HCT116 (cell line): ENCODE data around the gene CPNE5. TPM values are rescaled to one million over a fixed set of nuclear protein-coding genes. Genes with fewer than 3 reads are reported as not detected.

Experiments used
- ATAC-seq: fragments of 200-7000 bp; cut with Tn5 transposase; 2 replicates; pipeline ENCODE4 v1.9.1; 2020; ENCODE audit warnings: mild to moderate bottlenecking, moderate library complexity
- BruUV-seq: library from RNA; stranded (reverse); fragments of 400-500 nt; replicated peaks from 2 replicates; lab custom pipeline; 2021; lab: Mats Ljungman, UMichigan
- CTCF ChIA-PET: fragments of 300-600 bp; sonication (Branson Sonifier 250); formaldehyde crosslinking; loops from one replicate; lab custom pipeline; 2021; ENCODE audit warnings: antibody characterized with exemption; lab: Charles Lee
- POLR2A ChIA-PET: fragments of 300-600, 350-600 bp; sonication (Branson Sonifier 250); formaldehyde crosslinking; loops from one replicate; lab custom pipeline; 2021; ENCODE audit warnings: antibody characterized with exemption; lab: Charles Lee
- RAD21 ChIA-PET, 2 experiments: fragments of 300-600 bp; sonication (Branson Sonifier 250); formaldehyde crosslinking; loops; one replicate each; lab custom pipeline; 2023; ENCODE audit warnings: low total read pairs in 2 of 2; ENCODE audit not compliant: uncharacterized antibody in 2 of 2, unreplicated experiment in 2 of 2, low non-redundant PET in 1 of 2; lab: Charles Lee
- DNase-seq: peaks from one replicate; pipeline ENCODE4 v3.0.0-alpha.2; 2010; ENCODE audit warnings: low read depth, low spot score
- H2AFZ ChIP-seq: fragments of 200-600 bp; shearing (Covaris generic), sonication (generic); 2 replicates; pipeline ENCODE4 v1.6.1; 2017; ENCODE audit warnings: low read depth, mixed run types, mixed read lengths, antibody characterized with exemption, low read length; ENCODE audit not compliant: poor library complexity, severe bottlenecking
- H3K27ac ChIP-seq: 2 replicates; pipeline ENCODE4 v1.5.1; 2012; ENCODE audit warnings: low read depth, low read length
- H3K27me3 ChIP-seq: fragments of 200-600 bp; sonication (generic); 2 replicates; pipeline ENCODE4 v1.6.1; 2016; ENCODE audit warnings: mixed run types, low read length, mixed read lengths; ENCODE audit not compliant: insufficient read depth
- H3K36me3 ChIP-seq, 2 experiments: fragments of 200-500 bp in 1 of 2; fragments of 200-600 bp in 1 of 2; sonication (Bioruptor generic) in 1 of 2; sonication (generic) in 1 of 2; 2 replicates each; pipeline versions ENCODE4 v1.5.1 to v1.6.1; 2014 to 2016; ENCODE audit warnings: low read length in 2 of 2, inconsistent platforms in 1 of 2, mixed read lengths in 1 of 2, mixed run types in 1 of 2; ENCODE audit not compliant: insufficient read depth in 2 of 2, control insufficient read depth in 1 of 2
- H3K4me1 ChIP-seq, 2 experiments: fragments of 200-600 bp in 1 of 2; sonication (generic) in 1 of 2; 2 replicates each; pipeline versions ENCODE4 v1.5.1 to v1.6.1; 2012 to 2017; ENCODE audit warnings: low read length in 2 of 2, inconsistent platforms in 1 of 2, mild to moderate bottlenecking in 1 of 2, mixed read lengths in 1 of 2, mixed run types in 1 of 2, moderate library complexity in 1 of 2; ENCODE audit not compliant: insufficient read depth in 2 of 2, control insufficient read depth in 1 of 2
- H3K4me2 ChIP-seq: fragments of 200-600 bp; sonication (generic); 2 replicates; pipeline ENCODE4 v1.6.1; 2017; ENCODE audit warnings: mixed run types, low read length, mixed read lengths
- H3K4me3 ChIP-seq, 2 experiments: fragments of 200-600 bp in 1 of 2; sonication (generic) in 1 of 2; replicated peaks in 1 of 2; 2 replicates each; pipeline ENCODE4 v1.5.1; 2011 to 2016; ENCODE audit warnings: low read length in 2 of 2, control low read depth in 1 of 2, low read depth in 1 of 2, mild to moderate bottlenecking in 1 of 2, mixed read lengths in 1 of 2, mixed run types in 1 of 2
- H3K79me2 ChIP-seq: fragments of 200-600 bp; sonication (generic); 2 replicates; pipeline ENCODE4 v1.6.1; 2017; ENCODE audit warnings: mild to moderate bottlenecking, mixed run types, low read length, moderate library complexity, mixed read lengths; ENCODE audit not compliant: insufficient read depth
- H3K9ac ChIP-seq: fragments of 200-600 bp; sonication (generic); 2 replicates; pipeline ENCODE4 v1.6.1; 2016; ENCODE audit warnings: low read length, mixed read lengths
- H3K9me2 ChIP-seq: fragments of 200-600 bp; sonication (generic), shearing (Covaris generic); 2 replicates; pipeline ENCODE4 v1.6.1; 2017; ENCODE audit warnings: mixed run types, mild to moderate bottlenecking, moderate library complexity; ENCODE audit not compliant: insufficient read depth
- H3K9me3 ChIP-seq, 2 experiments: fragments of 200-500 bp in 1 of 2; fragments of 200-600 bp in 1 of 2; sonication (Bioruptor generic) in 1 of 2; sonication (generic) in 1 of 2; 2 replicates each; pipeline ENCODE4 v1.6.1; 2014 to 2017; ENCODE audit warnings: low read length in 2 of 2, mixed read lengths in 2 of 2, inconsistent platforms in 1 of 2, low read depth in 1 of 2, mild to moderate bottlenecking in 1 of 2, mixed run types in 1 of 2, moderate library complexity in 1 of 2; ENCODE audit not compliant: control insufficient read depth in 1 of 2, insufficient read depth in 1 of 2
- H4K20me1 ChIP-seq: fragments of 200-600 bp; sonication (generic), shearing (Covaris generic); 2 replicates; pipeline ENCODE4 v1.6.1; 2017; ENCODE audit warnings: mixed run types, mild to moderate bottlenecking, moderate library complexity; ENCODE audit not compliant: insufficient read depth
- ATF3 ChIP-seq: IDR thresholded peaks from 2 replicates; pipeline ENCODE4 v1.6.1; 2012
- CBX3 ChIP-seq: IDR thresholded peaks from 2 replicates; pipeline ENCODE4 v1.6.1; 2012; ENCODE audit warnings: low read depth
- CTCF ChIP-seq, 3 experiments: fragments of 200-600 bp in 1 of 3; sonication (generic) in 1 of 3; IDR thresholded peaks in 2 of 3; conservative IDR thresholded peaks in 1 of 3; 2 replicates each; pipeline ENCODE4 v1.5.1; 2012 to 2017; ENCODE audit warnings: low read depth in 2 of 3, low read length in 2 of 3, antibody characterized with exemption in 1 of 3, borderline replicate concordance in 1 of 3, control low read depth in 1 of 3, mild to moderate bottlenecking in 1 of 3, mixed read lengths in 1 of 3, mixed run types in 1 of 3, moderate library complexity in 1 of 3; ENCODE audit not compliant: insufficient read depth in 1 of 3
- EGR1 ChIP-seq: IDR thresholded peaks from 2 replicates; pipeline ENCODE4 v1.6.1; 2012; ENCODE audit warnings: low read depth
- ELF1 ChIP-seq: IDR thresholded peaks from 2 replicates; pipeline ENCODE4 v1.6.1; 2012; ENCODE audit warnings: low read depth, borderline replicate concordance
- EZH2 ChIP-seq: fragments of 200-600 bp; sonication (generic); IDR thresholded peaks from 2 replicates; pipeline ENCODE4 v1.6.1; 2017; ENCODE audit warnings: antibody characterized with exemption, mixed run types
- EZH2phosphoT487 ChIP-seq: fragments of 200-600 bp; IDR thresholded peaks from 2 replicates; pipeline ENCODE4 v1.6.1; 2018; ENCODE audit warnings: antibody characterized with exemption, borderline replicate concordance
- RAD21 ChIP-seq: IDR thresholded peaks from 2 replicates; pipeline ENCODE4 v1.6.1; 2012; ENCODE audit warnings: low read depth, mild to moderate bottlenecking
- SIN3A ChIP-seq: IDR thresholded peaks from 2 replicates; pipeline ENCODE4 v1.6.1; 2012; ENCODE audit warnings: low read depth
- SP1 ChIP-seq: IDR thresholded peaks from 2 replicates; pipeline ENCODE4 v1.6.1; 2012; ENCODE audit warnings: low read depth
- SRF ChIP-seq: IDR thresholded peaks from 2 replicates; pipeline ENCODE4 v1.6.1; 2012; ENCODE audit warnings: low read depth
- YY1 ChIP-seq: IDR thresholded peaks from 2 replicates; pipeline ENCODE4 v1.6.1; 2011; ENCODE audit warnings: low read length, low read depth, moderate library complexity, mild to moderate bottlenecking; ENCODE audit not compliant: insufficient replicate concordance; ENCODE audit errors: extremely low read depth
- ZFX ChIP-seq: fragments of 450-650 bp; IDR thresholded peaks from 2 replicates; pipeline ENCODE4 v1.6.1; 2017
- intact Hi-C: fragments of 100-400 bp; cut with micrococcal nuclease; formaldehyde crosslinking; loops from 2 replicates; pipeline ENCODE4 v1.10.0; 2022
- total RNA-seq: library from RNA; stranded (reverse); gene quantifications from one replicate; pipeline ENCODE4 v1.2.1, GENCODE V29; 2021; ENCODE audit not compliant: unreplicated experiment
- TF ChIP-seq, protein P1 (sequence below): IDR thresholded peaks from 2 replicates; pipeline ENCODE4 v1.6.1; 2011; ENCODE audit warnings: mild to moderate bottlenecking, low read length, moderate library complexity; ENCODE audit not compliant: insufficient replicate concordance; ENCODE audit errors: extremely low read depth
- TF ChIP-seq, protein P2 (sequence below): IDR thresholded peaks from 2 replicates; pipeline ENCODE4 v1.6.1; 2012; ENCODE audit warnings: low read depth
- TF ChIP-seq, protein P3 (sequence below): IDR thresholded peaks from 2 replicates; pipeline ENCODE4 v1.6.1; 2012

The CPNE5 gene
- total RNA-seq, 1 experiment from 2014 or later: not detected

GRCh38 chr6:36719126-36719525, 120.1 kb downstream of the CPNE5 start:
- no peak overlapping the region for H3K4me2 ChIP-seq
- H3K9me3 ChIP-seq: no peaks in the 10 kb centered on the region
- DNase-seq (no peak), ATAC-seq (no peak)
- no peak overlapping the region for H2AFZ ChIP-seq
- intact Hi-C loops: no loop called here
- no peaks in the 10 kb centered on the region for H3K79me2 ChIP-seq
- H3K4me3 ChIP-seq: no peak overlapping the region
- H3K9me2 ChIP-seq: no peaks in the 10 kb centered on the region
- ChIA-PET RAD21 (no interaction called here), CTCF (no interaction called here), POLR2A (no interaction called here)
- no peaks in the 10 kb centered on the region for H3K27me3 ChIP-seq
- no peaks in the 10 kb centered on the region for H3K36me3 ChIP-seq
- no peak for TF ChIP-seq SRF
- no peak for TF ChIP-seq CTCF (IDR thresholded peaks at IDR 0.05 in 2 of 3, conservative IDR thresholded peaks at IDR 0.05 in 1 of 3; ENCODE audit: borderline replicate concordance in 1 of 3, insufficient read depth in 1 of 3, low read depth in 2 of 3, low read length in 2 of 3)
- TF ChIP-seq, protein P1, sequence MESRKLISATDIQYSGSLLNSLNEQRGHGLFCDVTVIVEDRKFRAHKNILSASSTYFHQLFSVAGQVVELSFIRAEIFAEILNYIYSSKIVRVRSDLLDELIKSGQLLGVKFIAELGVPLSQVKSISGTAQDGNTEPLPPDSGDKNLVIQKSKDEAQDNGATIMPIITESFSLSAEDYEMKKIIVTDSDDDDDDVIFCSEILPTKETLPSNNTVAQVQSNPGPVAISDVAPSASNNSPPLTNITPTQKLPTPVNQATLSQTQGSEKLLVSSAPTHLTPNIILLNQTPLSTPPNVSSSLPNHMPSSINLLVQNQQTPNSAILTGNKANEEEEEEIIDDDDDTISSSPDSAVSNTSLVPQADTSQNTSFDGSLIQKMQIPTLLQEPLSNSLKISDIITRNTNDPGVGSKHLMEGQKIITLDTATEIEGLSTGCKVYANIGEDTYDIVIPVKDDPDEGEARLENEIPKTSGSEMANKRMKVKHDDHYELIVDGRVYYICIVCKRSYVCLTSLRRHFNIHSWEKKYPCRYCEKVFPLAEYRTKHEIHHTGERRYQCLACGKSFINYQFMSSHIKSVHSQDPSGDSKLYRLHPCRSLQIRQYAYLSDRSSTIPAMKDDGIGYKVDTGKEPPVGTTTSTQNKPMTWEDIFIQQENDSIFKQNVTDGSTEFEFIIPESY: no peak
- TF ChIP-seq, protein P2, sequence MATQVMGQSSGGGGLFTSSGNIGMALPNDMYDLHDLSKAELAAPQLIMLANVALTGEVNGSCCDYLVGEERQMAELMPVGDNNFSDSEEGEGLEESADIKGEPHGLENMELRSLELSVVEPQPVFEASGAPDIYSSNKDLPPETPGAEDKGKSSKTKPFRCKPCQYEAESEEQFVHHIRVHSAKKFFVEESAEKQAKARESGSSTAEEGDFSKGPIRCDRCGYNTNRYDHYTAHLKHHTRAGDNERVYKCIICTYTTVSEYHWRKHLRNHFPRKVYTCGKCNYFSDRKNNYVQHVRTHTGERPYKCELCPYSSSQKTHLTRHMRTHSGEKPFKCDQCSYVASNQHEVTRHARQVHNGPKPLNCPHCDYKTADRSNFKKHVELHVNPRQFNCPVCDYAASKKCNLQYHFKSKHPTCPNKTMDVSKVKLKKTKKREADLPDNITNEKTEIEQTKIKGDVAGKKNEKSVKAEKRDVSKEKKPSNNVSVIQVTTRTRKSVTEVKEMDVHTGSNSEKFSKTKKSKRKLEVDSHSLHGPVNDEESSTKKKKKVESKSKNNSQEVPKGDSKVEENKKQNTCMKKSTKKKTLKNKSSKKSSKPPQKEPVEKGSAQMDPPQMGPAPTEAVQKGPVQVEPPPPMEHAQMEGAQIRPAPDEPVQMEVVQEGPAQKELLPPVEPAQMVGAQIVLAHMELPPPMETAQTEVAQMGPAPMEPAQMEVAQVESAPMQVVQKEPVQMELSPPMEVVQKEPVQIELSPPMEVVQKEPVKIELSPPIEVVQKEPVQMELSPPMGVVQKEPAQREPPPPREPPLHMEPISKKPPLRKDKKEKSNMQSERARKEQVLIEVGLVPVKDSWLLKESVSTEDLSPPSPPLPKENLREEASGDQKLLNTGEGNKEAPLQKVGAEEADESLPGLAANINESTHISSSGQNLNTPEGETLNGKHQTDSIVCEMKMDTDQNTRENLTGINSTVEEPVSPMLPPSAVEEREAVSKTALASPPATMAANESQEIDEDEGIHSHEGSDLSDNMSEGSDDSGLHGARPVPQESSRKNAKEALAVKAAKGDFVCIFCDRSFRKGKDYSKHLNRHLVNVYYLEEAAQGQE: no peak
- no peak for TF ChIP-seq EZH2
- no peak for TF ChIP-seq SIN3A
- no peak for TF ChIP-seq SP1
- TF ChIP-seq CBX3: no peak
- TF ChIP-seq ZFX: no peak
- TF ChIP-seq, protein P3, sequence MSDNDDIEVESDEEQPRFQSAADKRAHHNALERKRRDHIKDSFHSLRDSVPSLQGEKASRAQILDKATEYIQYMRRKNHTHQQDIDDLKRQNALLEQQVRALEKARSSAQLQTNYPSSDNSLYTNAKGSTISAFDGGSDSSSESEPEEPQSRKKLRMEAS: no peak
- no peak for TF ChIP-seq RAD21
- no peak for TF ChIP-seq YY1
- no peak for TF ChIP-seq ATF3
- TF ChIP-seq ELF1: no peak
- TF ChIP-seq EZH2phosphoT487: no peak
- no peak for TF ChIP-seq EGR1
- H3K27ac ChIP-seq: no peak overlapping the region
- BruUV-seq: no TSS peak
- H4K20me1 ChIP-seq: no peaks in the 10 kb centered on the region
- H3K9ac ChIP-seq: no peak overlapping the region
- no peaks in the 10 kb centered on the region for H3K4me1 ChIP-seq
